ENCODE data around the gene TYK2. TPM values are rescaled to one million over a fixed set of nuclear protein-coding genes. Genes with fewer than 3 reads are reported as not detected.

The TYK2 gene
- total RNA-seq, 4 donors from 2014 or later, result 138 to 531 (median 246) TPM

- Histone ChIP-seq H3K27me3 (no peaks in the 10 kb centered on the region), H3K36me3 (peaks cover 0 to 54% (median 0%) of the 10 kb centered on the region in 3 donors), H3K9me3 (no peaks in the 10 kb centered on the region), H3K4me3 (no peak overlapping the region), H3K27ac (no peak overlapping the region), H3K4me1 (peaks cover 4 to 30% (median 9%) of the 10 kb centered on the region in 4 donors)
- no peak for TF ChIP-seq POLR2A (IDR thresholded peaks at IDR 0.05)
- TF ChIP-seq, protein P1, sequence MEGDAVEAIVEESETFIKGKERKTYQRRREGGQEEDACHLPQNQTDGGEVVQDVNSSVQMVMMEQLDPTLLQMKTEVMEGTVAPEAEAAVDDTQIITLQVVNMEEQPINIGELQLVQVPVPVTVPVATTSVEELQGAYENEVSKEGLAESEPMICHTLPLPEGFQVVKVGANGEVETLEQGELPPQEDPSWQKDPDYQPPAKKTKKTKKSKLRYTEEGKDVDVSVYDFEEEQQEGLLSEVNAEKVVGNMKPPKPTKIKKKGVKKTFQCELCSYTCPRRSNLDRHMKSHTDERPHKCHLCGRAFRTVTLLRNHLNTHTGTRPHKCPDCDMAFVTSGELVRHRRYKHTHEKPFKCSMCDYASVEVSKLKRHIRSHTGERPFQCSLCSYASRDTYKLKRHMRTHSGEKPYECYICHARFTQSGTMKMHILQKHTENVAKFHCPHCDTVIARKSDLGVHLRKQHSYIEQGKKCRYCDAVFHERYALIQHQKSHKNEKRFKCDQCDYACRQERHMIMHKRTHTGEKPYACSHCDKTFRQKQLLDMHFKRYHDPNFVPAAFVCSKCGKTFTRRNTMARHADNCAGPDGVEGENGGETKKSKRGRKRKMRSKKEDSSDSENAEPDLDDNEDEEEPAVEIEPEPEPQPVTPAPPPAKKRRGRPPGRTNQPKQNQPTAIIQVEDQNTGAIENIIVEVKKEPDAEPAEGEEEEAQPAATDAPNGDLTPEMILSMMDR (IDR thresholded peaks at IDR 0.05), result no peak
- no peak for DNase-seq
These were observed 63.1 kb downstream of the TYK2 start for GRCh38 chr19:10317045-10317856.

GRCh38 chr19:10316229-10317044 is 63.9 kb downstream of the TYK2 start:
- peaks cover 0 to 46% (median 0%) of the 10 kb centered on the region in 3 donors for H3K36me3 ChIP-seq
- DNase-seq, result no peak
- H3K4me1 ChIP-seq, result peaks cover 4 to 26% (median 8%) of the 10 kb centered on the region in 4 donors
- H3K4me3 ChIP-seq, result peak overlapping the region in 3 of 4 donors; percentile 54 to 93 (median 81)
- H3K27ac ChIP-seq, result peak overlapping the region in 2 of 4 donors; percentile 43 to 80
- no peak for TF ChIP-seq POLR2A (IDR thresholded peaks at IDR 0.05)
- TF ChIP-seq, protein P1 (IDR thresholded peaks at IDR 0.05), result no peak
- no peaks in the 10 kb centered on the region for H3K27me3 ChIP-seq
- H3K9me3 ChIP-seq, result no peaks in the 10 kb centered on the region

DNA sequence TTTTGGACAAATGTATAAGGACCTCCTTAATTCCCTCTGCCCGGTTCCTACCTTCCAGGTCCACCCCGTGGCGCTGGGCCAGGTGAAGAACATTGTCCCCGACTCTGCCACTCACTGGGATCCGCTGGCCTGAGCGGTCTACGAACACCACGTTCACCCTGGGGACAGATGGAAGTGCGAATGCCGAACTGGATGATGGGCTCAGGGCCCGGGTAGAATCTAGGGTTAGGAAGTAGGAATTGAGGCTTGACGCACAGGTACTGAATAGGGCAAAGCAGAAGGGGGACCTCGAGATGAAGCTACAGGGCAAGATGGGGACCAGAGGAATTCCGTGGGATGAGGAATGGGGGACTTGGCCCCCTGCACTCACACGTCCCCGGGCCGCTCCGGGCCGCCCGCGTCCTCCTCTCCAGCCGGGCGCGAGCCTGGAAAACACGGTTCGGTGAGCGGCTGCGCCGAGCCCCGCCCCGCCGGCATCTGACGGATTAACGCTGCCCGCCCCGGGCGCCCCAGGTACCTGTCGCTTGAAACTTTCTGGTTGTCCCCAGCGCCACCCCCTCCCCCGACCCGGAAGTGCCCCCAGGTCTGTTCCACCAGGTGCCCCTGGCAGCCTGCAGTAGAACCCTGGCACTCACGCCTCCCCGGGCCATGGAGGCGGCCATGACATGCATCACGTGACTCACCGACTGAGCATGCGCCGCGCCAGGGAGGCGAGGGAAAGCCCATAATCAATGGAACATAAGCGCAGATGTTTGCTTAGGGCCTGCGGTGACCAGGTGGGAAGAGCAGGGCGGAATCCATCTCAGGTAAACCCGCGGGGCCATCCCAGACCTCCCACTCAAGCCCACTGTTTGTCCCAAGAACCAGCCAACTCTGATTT is 64.8 kb downstream of the TYK2 start, which contains the start of gene FDX2:
FDX2 (minus strand) TSS at position 681 of the 880 bp plus-strand sequence; CDS start at position 662, 19 bp downstream.
- TF ChIP-seq, protein P1 (IDR thresholded peaks at IDR 0.05), result no peak
- TF ChIP-seq POLR2A (IDR thresholded peaks at IDR 0.05), result no peak
- H3K9me3 ChIP-seq, result no peaks in the 10 kb centered on the region
- H3K36me3 ChIP-seq, result peaks cover 0 to 37% (median 0%) of the 10 kb centered on the region in 3 donors
- H3K27me3 ChIP-seq, result no peaks in the 10 kb centered on the region
- H3K4me1 ChIP-seq, result peaks cover 4 to 18% (median 5%) of the 10 kb centered on the region in 4 donors
- peak; percentile 89 to 94 (median 93) for DNase-seq
- peak within 1 kb of the TSS; percentile 16 to 80 (median 35) for H3K27ac ChIP-seq
- H3K4me3 ChIP-seq, result peak within 1 kb of the TSS; percentile 54 to 93 (median 82)

DNA sequence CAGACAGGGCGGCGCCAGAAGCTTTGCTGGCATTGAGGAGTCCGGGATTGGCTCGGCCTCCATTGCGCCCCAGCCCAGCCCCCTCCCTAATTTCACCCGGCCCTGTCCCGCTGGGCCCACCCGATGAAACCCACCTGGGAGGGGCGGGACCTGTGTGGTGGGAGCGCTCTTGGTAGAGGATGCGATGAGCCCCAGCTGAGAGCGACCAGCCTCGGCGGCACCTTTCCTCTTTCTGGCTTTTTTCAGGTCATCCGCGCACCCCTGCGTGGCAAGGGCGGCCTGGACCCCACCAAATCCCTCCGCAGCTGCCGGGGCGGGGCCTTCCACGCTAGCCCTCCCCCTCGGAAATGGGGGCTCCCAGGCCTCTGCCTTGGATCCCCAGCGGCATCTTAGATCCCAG is 70.9 kb downstream of the TYK2 start, which contains the start of gene ZGLP1:
ZGLP1 (minus strand) TSS at position 393 of the 400 bp plus-strand sequence.
- Histone ChIP-seq H3K36me3 (no peaks in the 10 kb centered on the region), H3K27me3 (no peaks in the 10 kb centered on the region), H3K27ac (no peak within 1 kb of the TSS), H3K4me3 (no peak within 1 kb of the TSS), H3K4me1 (peaks cover 0 to 2% (median 0%) of the 10 kb centered on the region in 4 donors), H3K9me3 (no peaks in the 10 kb centered on the region)
- no peak for DNase-seq
- no peak for TF ChIP-seq POLR2A (IDR thresholded peaks at IDR 0.05)
- TF ChIP-seq, protein P1 (IDR thresholded peaks at IDR 0.05), result no peak

DNA sequence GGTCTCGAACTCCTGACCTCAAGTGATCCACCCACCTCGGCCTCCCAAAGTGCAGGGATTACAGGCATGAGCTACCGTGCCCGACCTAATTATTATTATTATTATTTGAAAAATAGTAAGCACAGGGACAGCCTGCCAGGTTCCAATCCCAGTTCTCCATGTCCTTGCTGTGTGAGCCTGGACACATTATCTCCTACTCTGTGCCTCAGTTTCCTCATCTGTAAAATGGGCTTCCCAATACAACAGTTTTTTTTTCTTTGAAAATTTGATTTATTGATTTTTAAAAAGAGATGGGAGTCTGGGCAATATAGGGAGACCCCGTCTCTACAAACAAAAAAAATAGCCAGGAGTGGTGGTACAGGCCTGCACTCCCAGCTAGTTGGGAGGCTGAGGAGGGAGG is 74.0 kb downstream of the TYK2 start:
- Histone ChIP-seq H3K4me3 (no peak overlapping the region), H3K27me3 (no peaks in the 10 kb centered on the region), H3K4me1 (no peaks in the 10 kb centered on the region), H3K9me3 (no peaks in the 10 kb centered on the region), H3K27ac (no peak overlapping the region), H3K36me3 (no peaks in the 10 kb centered on the region)
- DNase-seq, result no peak
- no peak for TF ChIP-seq POLR2A (IDR thresholded peaks at IDR 0.05)
- TF ChIP-seq, protein P1 (IDR thresholded peaks at IDR 0.05), result no peak
